Erythroblast (primary cell): ENCODE results near the gene TBC1D2.

ENCODE experiments used
- GATA1 ChIP-seq: IDR thresholded peaks from 2 replicates; pipeline ENCODE4 v1.6.1; 2011; ENCODE audit warnings: low read depth, mild to moderate bottlenecking, control low read depth, low read length, moderate library complexity
- POLR2A ChIP-seq: IDR thresholded peaks from 2 replicates; pipeline ENCODE4 v1.6.1; 2011; ENCODE audit warnings: mild to moderate bottlenecking, low read length

DNA sequence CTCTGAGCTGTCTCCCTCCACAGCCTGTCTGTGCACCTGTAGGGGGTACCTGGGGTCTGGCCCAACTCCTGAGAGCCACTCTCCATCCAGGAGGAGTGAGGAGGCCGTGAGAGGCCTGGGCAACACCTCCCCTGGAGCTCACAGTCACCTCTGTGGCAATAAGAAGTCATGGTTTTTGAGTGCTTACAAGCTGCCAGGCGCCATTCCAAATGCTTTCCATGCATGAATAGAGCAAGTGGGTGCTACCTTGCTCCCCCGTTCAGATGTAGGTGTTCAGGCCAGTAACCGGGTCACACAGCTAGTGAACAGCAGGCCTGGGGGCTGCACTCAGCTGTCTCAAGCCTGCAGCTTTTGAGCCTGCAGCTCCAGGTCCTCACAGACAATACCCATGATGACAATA, 93.6 kb downstream of the TBC1D2 start:
- no peak for TF ChIP-seq POLR2A
- no peak for TF ChIP-seq GATA1
